MM.1S (cell line): Measurements from ENCODE around the gene DSCAML1.

Experiments used
- DNase-seq: peaks from one replicate; pipeline ENCODE4 v3.0.0-alpha.2; 2015
- H2AFZ ChIP-seq: fragments of 300-600 bp; sonication (generic); 2 replicates; pipeline ENCODE4 v1.6.0; 2016; ENCODE audit warnings: antibody characterized with exemption, low read length
- H3F3A ChIP-seq: fragments of 300-600 bp; sonication (generic); 2 replicates; pipeline ENCODE4 v1.6.1; 2016; ENCODE audit warnings: mild to moderate bottlenecking, antibody characterized with exemption, low read length, moderate library complexity, mixed read lengths; ENCODE audit not compliant: insufficient read depth
- H3K27ac ChIP-seq: fragments of 300-600 bp; sonication (generic); 2 replicates; pipeline ENCODE4 v1.5.1; 2016; ENCODE audit warnings: mild to moderate bottlenecking, low read length
- H3K27me3 ChIP-seq: fragments of 300-600 bp; sonication (generic); replicated peaks from 2 replicates; pipeline ENCODE4 v1.6.0; 2016; ENCODE audit warnings: low read length; ENCODE audit not compliant: insufficient read depth
- H3K36me3 ChIP-seq: fragments of 300-600 bp; sonication (generic); replicated peaks from 2 replicates; pipeline ENCODE4 v1.6.1; 2016; ENCODE audit warnings: mild to moderate bottlenecking, low read length, mixed read lengths; ENCODE audit not compliant: insufficient read depth
- H3K4me1 ChIP-seq: fragments of 300-600 bp; sonication (generic); 2 replicates; pipeline ENCODE4 v1.6.1; 2016; ENCODE audit warnings: low read length, mixed read lengths
- H3K4me2 ChIP-seq: fragments of 300-600 bp; sonication (generic); 2 replicates; pipeline ENCODE4 v1.6.0; 2016; ENCODE audit warnings: low read depth, low read length
- H3K4me3 ChIP-seq: fragments of 300-600 bp; sonication (generic); 2 replicates; pipeline ENCODE4 v1.5.1; 2016; ENCODE audit warnings: low read length, mixed read lengths
- H3K79me2 ChIP-seq: fragments of 300-600 bp; sonication (generic); 2 replicates; pipeline ENCODE4 v1.6.1; 2016; ENCODE audit warnings: mixed run types, low read length, mixed read lengths
- H3K9ac ChIP-seq: fragments of 300-600 bp; sonication (generic); 2 replicates; pipeline ENCODE4 v1.6.1; 2016; ENCODE audit warnings: low read length, mixed read lengths
- H3K9me2 ChIP-seq: fragments of 300-600 bp; sonication (generic); replicated peaks from 2 replicates; pipeline ENCODE4 v1.6.1; 2016; ENCODE audit warnings: mild to moderate bottlenecking, low read length, mixed read lengths; ENCODE audit not compliant: insufficient read depth
- H3K9me3 ChIP-seq: fragments of 300-600 bp; sonication (generic); replicated peaks from 2 replicates; pipeline ENCODE4 v1.6.1; 2016; ENCODE audit warnings: mild to moderate bottlenecking, low read length, mixed read lengths; ENCODE audit not compliant: insufficient read depth
- H4K20me1 ChIP-seq: fragments of 300-600 bp; sonication (generic); 2 replicates; pipeline ENCODE4 v1.6.1; 2016; ENCODE audit warnings: mild to moderate bottlenecking, low read length, moderate library complexity, mixed read lengths; ENCODE audit not compliant: insufficient read depth
- CTCF ChIP-seq: fragments of 300-600 bp; sonication (generic); IDR thresholded peaks from 2 replicates; pipeline ENCODE4 v1.5.1; 2016; ENCODE audit warnings: antibody characterized with exemption, low read length, mixed read lengths
- EZH2 ChIP-seq: fragments of 300-600 bp; sonication (generic); optimal IDR thresholded peaks from 2 replicates; pipeline ENCODE3; 2017; ENCODE audit warnings: low read depth, mild to moderate bottlenecking, antibody characterized with exemption, low read length, mixed read lengths
- EZH2phosphoT487 ChIP-seq: fragments of 300-600 bp; sonication (generic); IDR thresholded peaks from 2 replicates; pipeline ENCODE4 v1.6.1; 2018; ENCODE audit warnings: antibody characterized with exemption, low read length

Gene DSCAML1

DNA sequence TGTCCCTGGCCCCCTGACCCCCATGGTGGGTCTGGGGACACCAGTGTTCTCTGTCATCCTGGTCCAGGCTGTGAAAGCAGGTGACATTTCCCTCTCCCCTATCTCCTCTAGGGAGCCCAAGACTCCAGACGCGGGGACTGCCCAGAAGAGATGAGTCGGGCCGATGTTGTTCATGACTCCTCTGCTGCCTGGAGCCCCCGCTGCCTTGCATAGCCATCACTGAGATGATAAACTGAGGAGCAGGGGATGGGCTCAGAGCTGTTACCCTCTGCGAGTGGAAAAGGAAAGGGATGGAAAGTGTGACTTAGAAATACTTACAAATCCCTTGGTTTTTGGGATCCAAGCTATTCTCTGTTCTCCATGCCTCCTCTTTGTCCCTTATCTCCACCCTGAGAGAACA, 209.6 kb downstream of the DSCAML1 start:
- TF ChIP-seq CTCF, result no peak
- no peak for TF ChIP-seq EZH2
- TF ChIP-seq EZH2phosphoT487, result no peak
- H3K9ac ChIP-seq, result no peak overlapping the region
- no peak overlapping the region for H3K4me3 ChIP-seq
- H3K36me3 ChIP-seq, result no peaks in the 10 kb centered on the region
- H3K9me2 ChIP-seq, result no peaks in the 10 kb centered on the region
- H3F3A ChIP-seq, result no peaks in the 10 kb centered on the region
- DNase-seq, result no peak
- H3K27ac ChIP-seq, result no peak overlapping the region
- no peaks in the 10 kb centered on the region for H3K9me3 ChIP-seq
- no peaks in the 10 kb centered on the region for H3K79me2 ChIP-seq
- no peak overlapping the region for H3K4me2 ChIP-seq
- peaks cover 67% of the 10 kb centered on the region for H3K27me3 ChIP-seq
- H3K4me1 ChIP-seq, result no peaks in the 10 kb centered on the region
- no peaks in the 10 kb centered on the region for H4K20me1 ChIP-seq
- H2AFZ ChIP-seq, result no peak overlapping the region

DNA sequence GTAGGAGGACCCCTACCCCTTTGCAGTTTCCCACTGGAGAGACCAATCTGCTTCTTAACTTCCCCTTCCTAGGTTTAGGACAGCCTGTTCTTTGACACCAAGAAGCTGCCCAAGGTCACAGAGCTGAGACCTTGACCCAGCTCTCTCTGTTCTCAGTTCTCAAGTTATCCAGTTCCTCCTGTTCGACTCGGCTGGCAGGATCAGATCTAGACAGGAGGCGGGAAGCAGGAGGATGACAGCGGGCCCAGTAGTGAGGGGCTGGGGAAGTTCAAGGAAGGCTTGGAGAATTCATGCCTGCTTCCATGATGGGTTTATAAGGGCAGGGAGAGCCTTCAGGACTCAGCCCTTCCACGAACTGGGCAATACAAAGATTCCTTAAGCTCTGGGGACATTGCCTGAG, 210.6 kb downstream of the DSCAML1 start:
- Histone ChIP-seq H3K4me1 (no peaks in the 10 kb centered on the region), H3K27me3 (peaks cover 65% of the 10 kb centered on the region), H2AFZ (no peak overlapping the region), H4K20me1 (no peaks in the 10 kb centered on the region), H3K4me3 (no peak overlapping the region), H3K4me2 (no peak overlapping the region), H3K79me2 (no peaks in the 10 kb centered on the region), H3K9me2 (no peaks in the 10 kb centered on the region), H3K27ac (no peak overlapping the region), H3F3A (no peaks in the 10 kb centered on the region), H3K36me3 (no peaks in the 10 kb centered on the region), H3K9me3 (no peaks in the 10 kb centered on the region), H3K9ac (no peak overlapping the region)
- TF ChIP-seq EZH2phosphoT487 (no peak), CTCF (no peak), EZH2 (no peak)
- no peak for DNase-seq

DNA sequence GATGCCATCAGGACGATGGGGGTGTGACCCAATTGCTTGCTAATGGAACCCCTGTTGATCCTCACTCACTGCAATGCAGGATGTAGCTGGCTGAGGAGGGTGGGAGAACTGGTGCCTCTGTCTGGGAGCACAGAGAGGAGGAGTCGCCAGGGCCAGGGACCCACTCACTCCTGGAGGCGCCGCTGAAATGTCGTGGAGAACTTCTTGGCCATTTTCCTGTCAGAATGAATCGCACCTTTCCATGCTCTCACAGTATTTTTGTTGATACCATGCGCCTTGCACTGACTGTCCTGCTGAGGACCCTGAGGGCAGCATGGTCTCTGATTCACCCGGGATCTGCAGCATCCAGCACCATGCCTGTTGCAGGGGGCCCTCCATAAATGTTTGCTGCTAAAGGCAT, 211.4 kb downstream of the DSCAML1 start:
- Histone ChIP-seq H3F3A (no peaks in the 10 kb centered on the region), H4K20me1 (no peaks in the 10 kb centered on the region), H3K9ac (no peak overlapping the region), H3K36me3 (no peaks in the 10 kb centered on the region), H2AFZ (no peak overlapping the region), H3K79me2 (no peaks in the 10 kb centered on the region), H3K9me2 (no peaks in the 10 kb centered on the region), H3K4me1 (no peaks in the 10 kb centered on the region), H3K4me3 (no peak overlapping the region), H3K9me3 (no peaks in the 10 kb centered on the region), H3K27ac (no peak overlapping the region), H3K27me3 (peaks cover 65% of the 10 kb centered on the region), H3K4me2 (no peak overlapping the region)
- TF ChIP-seq EZH2phosphoT487 (no peak), EZH2 (no peak), CTCF (no peak)
- no peak for DNase-seq
